Endothelial cell of umbilical vein (primary cell): ENCODE results near the gene RAB3GAP1. TPM values are rescaled to one million over a fixed set of nuclear protein-coding genes. Genes with fewer than 3 reads are reported as not detected.

Experiments used
- BruUV-seq: library from RNA; stranded (reverse); fragments of 400-500 nt; replicated peaks from 2 replicates; lab custom pipeline; 2021; lab: Mats Ljungman, UMichigan
- CTCF ChIA-PET: fragments of 300-600, 350-600 bp; sonication (Branson Sonifier 250); formaldehyde crosslinking; loops from one replicate; lab custom pipeline; 2021; ENCODE audit warnings: antibody characterized with exemption, inconsistent platforms; lab: Charles Lee
- POLR2A ChIA-PET: fragments of 300-600, 350-600 bp; sonication (Branson Sonifier 250); formaldehyde crosslinking; loops from one replicate; lab custom pipeline; 2021; ENCODE audit warnings: antibody characterized with exemption, inconsistent platforms; lab: Charles Lee
- DNase-seq: peaks from one replicate; pipeline ENCODE4 v3.0.0-alpha.2; 2011; ENCODE audit warnings: low read depth, low spot score
- FAIRE-seq: peaks from 2 replicates; lab custom pipeline; 2011; peaks lifted over from hg19 to GRCh38; lab: Jason Lieb, UNC
- H2AFZ ChIP-seq: 2 replicates; pipeline ENCODE4 v1.6.0; 2012; ENCODE audit warnings: low read depth, low read length, control low read depth, inconsistent platforms
- H3K27ac ChIP-seq: 2 replicates; pipeline ENCODE4 v1.5.1; 2011; ENCODE audit warnings: low read depth, mild to moderate bottlenecking, control low read depth, low read length, moderate library complexity; ENCODE audit not compliant: insufficient read depth
- H3K27me3 ChIP-seq, 2 experiments: 2 replicates each; pipeline versions ENCODE4 v1.6.0 to v1.6.1; 2011; ENCODE audit warnings: low read length in 2 of 2, mixed read lengths in 1 of 2; ENCODE audit not compliant: control insufficient read depth in 2 of 2, insufficient read depth in 2 of 2
- H3K36me3 ChIP-seq, 2 experiments: 2 replicates in 1 of 2; 3 replicates in 1 of 2; pipeline ENCODE4 v1.5.1; 2011; ENCODE audit warnings: low read length in 2 of 2, mild to moderate bottlenecking in 1 of 2, moderate library complexity in 1 of 2; ENCODE audit not compliant: control insufficient read depth in 2 of 2, insufficient read depth in 2 of 2; ENCODE audit errors: extremely low read depth in 1 of 2
- H3K4me1 ChIP-seq: 3 replicates; pipeline ENCODE4 v1.5.1; 2011; ENCODE audit warnings: mild to moderate bottlenecking, low read length; ENCODE audit not compliant: control insufficient read depth, insufficient read depth; ENCODE audit errors: extremely low read depth
- H3K4me2 ChIP-seq: 2 replicates; pipeline ENCODE4 v1.6.1; 2011; ENCODE audit warnings: low read length, control low read depth, mixed read lengths; ENCODE audit not compliant: insufficient read depth
- H3K4me3 ChIP-seq, 3 experiments: fragments of 200-600 bp in 1 of 3; sonication (generic), shearing (Covaris generic) in 1 of 3; replicated peaks in 1 of 3; 2 replicates each; pipeline ENCODE4 v1.5.1; 2011 to 2016; ENCODE audit warnings: control low read depth in 3 of 3, low read length in 3 of 3, mild to moderate bottlenecking in 2 of 3, inconsistent platforms in 1 of 3, low read depth in 1 of 3, moderate library complexity in 1 of 3; ENCODE audit not compliant: insufficient read depth in 1 of 3
- H3K79me2 ChIP-seq: 2 replicates; pipeline ENCODE4 v1.6.0; 2012; ENCODE audit warnings: low read length, inconsistent platforms; ENCODE audit not compliant: control insufficient read depth, insufficient read depth
- H3K9ac ChIP-seq: replicated peaks from 2 replicates; pipeline ENCODE3; 2011; ENCODE audit warnings: low read length, control low read depth; ENCODE audit not compliant: insufficient read depth; ENCODE audit errors: extremely low read depth
- H3K9me1 ChIP-seq: replicated peaks from 3 replicates; pipeline ENCODE4 v1.6.0; 2011; ENCODE audit warnings: mild to moderate bottlenecking, low read length; ENCODE audit not compliant: control insufficient read depth, insufficient read depth; ENCODE audit errors: extremely low read depth
- H3K9me3 ChIP-seq: replicated peaks from 2 replicates; pipeline ENCODE4 v1.5.1; 2012; ENCODE audit warnings: low read length, inconsistent platforms; ENCODE audit not compliant: control insufficient read depth, insufficient read depth
- H4K20me1 ChIP-seq: replicated peaks from 2 replicates; pipeline ENCODE3; 2011; ENCODE audit warnings: mild to moderate bottlenecking, low read length; ENCODE audit not compliant: control insufficient read depth, insufficient read depth; ENCODE audit errors: extremely low read depth
- CTCF ChIP-seq, 2 donors: IDR thresholded peaks; 1 replicate in 1 of 2; 2 replicates in 1 of 2; pipeline ENCODE4 v1.5.1; 2011; ENCODE audit warnings: low read length in 2 of 2, mild to moderate bottlenecking in 2 of 2, moderate library complexity in 2 of 2, control low read depth in 1 of 2, inconsistent platforms in 1 of 2, low read depth in 1 of 2; ENCODE audit not compliant: insufficient read depth in 1 of 2; ENCODE audit errors: extremely low read depth in 1 of 2
- EZH2 ChIP-seq: IDR thresholded peaks from 2 replicates; pipeline ENCODE4 v1.6.1; 2012; ENCODE audit warnings: borderline replicate concordance, low read depth, mild to moderate bottlenecking, moderate library complexity, low read length, inconsistent platforms; ENCODE audit not compliant: severe bottlenecking
- FOS ChIP-seq: IDR thresholded peaks from 2 replicates; pipeline ENCODE4 v1.6.1; 2011; ENCODE audit warnings: mild to moderate bottlenecking, low read length, moderate library complexity, borderline replicate concordance; ENCODE audit not compliant: insufficient read depth
- GATA2 ChIP-seq: IDR thresholded peaks from 2 replicates; pipeline ENCODE4 v1.7.0; 2011; ENCODE audit warnings: low read depth, mild to moderate bottlenecking, moderate library complexity, mixed read lengths, low read length; ENCODE audit not compliant: insufficient read length, insufficient read depth
- JUN ChIP-seq: IDR thresholded peaks from 2 replicates; pipeline ENCODE4 v1.6.1; 2011; ENCODE audit warnings: borderline replicate concordance, low read depth; ENCODE audit not compliant: insufficient read length, insufficient read depth
- MAX ChIP-seq: IDR thresholded peaks from 2 replicates; pipeline ENCODE4 v1.6.1; 2011; ENCODE audit not compliant: insufficient read depth, insufficient read length
- MYC ChIP-seq: IDR thresholded peaks from one replicate; pipeline ENCODE4 v1.6.1; 2011; ENCODE audit warnings: mild to moderate bottlenecking, low read depth, low read length
- POLR2A ChIP-seq: IDR thresholded peaks from 2 replicates; pipeline ENCODE4 v1.6.1; 2012; ENCODE audit warnings: low read depth, mild to moderate bottlenecking, control low read depth, low read length
- POLR2AphosphoS5 ChIP-seq: IDR thresholded peaks from 2 replicates; pipeline ENCODE4 v1.6.1; 2012; ENCODE audit warnings: low read depth, mild to moderate bottlenecking, control low read depth, low read length, moderate library complexity; ENCODE audit not compliant: insufficient read depth
- dilution Hi-C: fragments of 300-500 bp; cut with MboI; formaldehyde crosslinking; loops from one replicate; pipeline ENCODE4 v1.15.0; 2019; ENCODE audit warnings: low sequenced_read_pairs; ENCODE audit not compliant: extremely low pct_ligation_motif_present
- intact Hi-C: fragments of 100-400 bp; cut with micrococcal nuclease; formaldehyde crosslinking; loops from one replicate; pipeline ENCODE4 v1.10.0; 2022
- polyA plus RNA-seq, 4 experiments: library from polyadenylated mRNA; depleted of rRNA in 3 of 4; stranded (reverse) in 3 of 4; unstranded in 1 of 4; fragments of >200 nt; gene quantifications; 2 replicates each; pipeline versions ENCODE4 v1.2.1 to v1.2.3, GENCODE V29; 2011 to 2012; ENCODE audit warnings: missing spikeins in 1 of 4
- total RNA-seq: library from RNA; stranded (reverse); gene quantifications from 2 replicates; pipeline ENCODE4 v1.2.3, GENCODE V29; 2021

RAB3GAP1 gene
- total and polyA plus RNA-seq, 2 donors (not counting 3 experiments of a cell fraction or from before 2014, with no cell fraction given) = 14.9 to 39.5 TPM

GRCh38 chr2:135048122-135048521 lies 4.0 kb upstream of the RAB3GAP1 start:
- ChIA-PET CTCF (interaction anchor here (0.6 to 1.6 kb wide), 3 partner anchors 10 to 115 kb away, joined by 3 to 4 read pairs (median 3); no protein-coding TSS in a partner anchor), POLR2A (no interaction called here)

More at GRCh38 chr2:135048122-135048521, 4.0 kb upstream of the RAB3GAP1 start:
- Histone ChIP-seq H3K27ac (no peak overlapping the region), H3K36me3 (no peaks in the 10 kb centered on the region), H3K4me1 (peaks cover 4% of the 10 kb centered on the region), H3K4me2 (no peak overlapping the region), H3K9me3 (no peaks in the 10 kb centered on the region), H3K79me2 (peaks cover 10% of the 10 kb centered on the region), H3K4me3 (no peak overlapping the region), H3K27me3 (peaks cover 7 to 11% of the 10 kb centered on the region in 2 experiments), H3K9me1 (no peaks in the 10 kb centered on the region), H4K20me1 (no peaks in the 10 kb centered on the region), H2AFZ (no peak overlapping the region), H3K9ac (no peak overlapping the region)
- dilution Hi-C loops (no loop called here), intact Hi-C loops (no loop called here)
- no TSS peak for BruUV-seq
- TF ChIP-seq POLR2AphosphoS5 (no peak), EZH2 (no peak), MAX (no peak), FOS (no peak), MYC (no peak), POLR2A (no peak), CTCF (IDR thresholded peaks at IDR 0.05; ENCODE audit: extremely low read depth in 1 of 2, insufficient read depth in 1 of 2, low read depth in 1 of 2, low read length in 2 of 2) (no peak), GATA2 (no peak), JUN (no peak)
- DNase-seq (no peak), FAIRE-seq (no peak)
